ENCODE measurements around the gene KAT7.

GRCh38 chr17:49789243-49789578 is 730 bp downstream of the KAT7 start:
- TF ChIP-seq POLR2AphosphoS5 (IDR thresholded peaks at IDR 0.05; ENCODE audit: low read depth, low read length) (no peak), YY1 (IDR thresholded peaks at IDR 0.05; ENCODE audit: low read depth) (no peak), CTCF (IDR thresholded peaks at IDR 0.05) (no peak), JUND (IDR thresholded peaks at IDR 0.05) (no peak), EP300 (IDR thresholded peaks at IDR 0.05; ENCODE audit: borderline replicate concordance in 1 of 2, low read depth in 1 of 2, low read length in 1 of 2) (no peak), NRF1 (IDR thresholded peaks at IDR 0.05; ENCODE audit: low read depth, low read length) (no peak), RCOR1 (IDR thresholded peaks at IDR 0.05; ENCODE audit: low read length) (no peak), RAD21 (IDR thresholded peaks at IDR 0.05; ENCODE audit: low read length) (no peak), NFIC (IDR thresholded peaks at IDR 0.05; ENCODE audit: borderline replicate concordance) (no peak)
- TF ChIP-seq, protein P1, sequence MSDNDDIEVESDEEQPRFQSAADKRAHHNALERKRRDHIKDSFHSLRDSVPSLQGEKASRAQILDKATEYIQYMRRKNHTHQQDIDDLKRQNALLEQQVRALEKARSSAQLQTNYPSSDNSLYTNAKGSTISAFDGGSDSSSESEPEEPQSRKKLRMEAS (IDR thresholded peaks at IDR 0.05; ENCODE audit: low read depth): no peak

Measured in SK-N-SH (cell line).